Calu3 (cell line): Measurements from ENCODE around the gene NOL9. TPM values are rescaled to one million over a fixed set of nuclear protein-coding genes. Genes with fewer than 3 reads are reported as not detected.

Source experiments
- BruUV-seq: library from RNA; stranded (reverse); fragments of 400-500 nt; replicated peaks from 2 replicates; lab custom pipeline; 2021; lab: Mats Ljungman, UMichigan
- CTCF ChIA-PET: fragments of 300-600 bp; sonication (Branson Sonifier 250); formaldehyde crosslinking; loops from one replicate; lab custom pipeline; 2022; ENCODE audit warnings: antibody characterized with exemption; lab: Charles Lee
- DNase-seq: peaks from one replicate; pipeline ENCODE4 v3.0.0; 2022
- H3K27ac Mint-ChIP-seq: one replicate; pipeline ENCODE4 v1.8.0; 2022; ENCODE audit warnings: mixed read lengths; ENCODE audit not compliant: unreplicated experiment
- H3K27me3 Mint-ChIP-seq: one replicate; pipeline ENCODE4 v1.8.0; 2022; ENCODE audit warnings: mixed read lengths; ENCODE audit not compliant: unreplicated experiment
- H3K36me3 Mint-ChIP-seq: one replicate; pipeline ENCODE4 v1.8.0; 2022; ENCODE audit warnings: mild to moderate bottlenecking, moderate library complexity, mixed read lengths; ENCODE audit not compliant: insufficient read depth, unreplicated experiment
- H3K4me1 Mint-ChIP-seq: one replicate; pipeline ENCODE4 v1.8.0; 2022; ENCODE audit warnings: mild to moderate bottlenecking, low read depth, mixed read lengths; ENCODE audit not compliant: unreplicated experiment
- H3K4me3 Mint-ChIP-seq: one replicate; pipeline ENCODE4 v1.8.0; 2022; ENCODE audit warnings: mild to moderate bottlenecking, low read depth, moderate library complexity, mixed read lengths; ENCODE audit not compliant: unreplicated experiment
- H3K9me3 Mint-ChIP-seq: one replicate; pipeline ENCODE4 v1.8.0; 2022; ENCODE audit warnings: low read depth, mixed read lengths; ENCODE audit not compliant: unreplicated experiment
- CTCF ChIP-seq: fragments of 200-600 bp; IDR thresholded peaks from one replicate; pipeline ENCODE4 v1.8.0; 2022; ENCODE audit warnings: antibody characterized with exemption; ENCODE audit not compliant: unreplicated experiment
- intact Hi-C: fragments of 100-400 bp; cut with micrococcal nuclease; formaldehyde crosslinking; loops from one replicate; pipeline ENCODE4 v1.10.0; 2022; ENCODE audit not compliant: unreplicated experiment
- total RNA-seq: library from RNA; stranded (reverse); gene quantifications from 2 replicates; pipeline ENCODE4 v1.2.3, GENCODE V29; 2022

The NOL9 gene
- total RNA-seq, 1 experiment from 2014 or later, result 30.4 TPM

- no TSS peak for BruUV-seq
- intact Hi-C loops, result no loop called here
- no peak overlapping the region for H3K4me3 Mint-ChIP-seq
- CTCF ChIA-PET, result no interaction called here
- H3K27me3 Mint-ChIP-seq, result no peaks in the 10 kb centered on the region
- no peak for TF ChIP-seq CTCF
- H3K36me3 Mint-ChIP-seq, result peaks cover 5% of the 10 kb centered on the region
- no peak overlapping the region for H3K27ac Mint-ChIP-seq
- H3K4me1 Mint-ChIP-seq, result no peaks in the 10 kb centered on the region
- no peaks in the 10 kb centered on the region for H3K9me3 Mint-ChIP-seq
- DNase-seq, result no peak
Measured at GRCh38 chr1:6588128-6588892, 34.0 kb upstream of the NOL9 start.

- BruUV-seq, result no TSS peak
- TF ChIP-seq CTCF, result no peak
- Mint-ChIP-seq H3K9me3 (no peaks in the 10 kb centered on the region), H3K27ac (no peak overlapping the region), H3K36me3 (peaks cover 11% of the 10 kb centered on the region), H3K4me3 (no peak overlapping the region), H3K27me3 (no peaks in the 10 kb centered on the region), H3K4me1 (no peaks in the 10 kb centered on the region)
- DNase-seq, result no peak
- intact Hi-C loops, result no loop called here
- CTCF ChIA-PET, result no interaction called here
Measured at GRCh38 chr1:6587261-6588005, 33.1 kb upstream of the NOL9 start.

DNA sequence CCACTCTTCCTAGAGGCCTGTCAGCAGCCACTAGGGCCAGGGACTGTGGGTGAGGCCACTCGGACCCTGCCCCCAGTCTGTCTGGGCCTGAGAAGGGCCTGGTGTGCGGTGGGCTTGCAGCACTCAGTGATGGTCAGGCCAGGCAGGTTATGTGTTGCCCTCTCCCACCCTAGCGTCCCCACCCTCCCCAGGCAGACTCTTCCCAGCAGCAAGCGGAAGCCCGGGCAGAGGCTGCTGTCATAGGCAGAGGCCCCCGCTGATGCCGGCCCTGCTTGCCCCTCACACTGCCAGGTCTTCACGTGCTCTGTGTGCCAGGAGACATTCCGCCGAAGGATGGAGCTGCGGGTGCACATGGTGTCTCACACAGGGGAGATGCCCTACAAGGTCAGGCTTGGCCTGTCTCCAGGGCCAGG, 32.1 kb upstream of the NOL9 start:
- H3K4me3 Mint-ChIP-seq, result no peak overlapping the region
- DNase-seq, result no peak
- intact Hi-C loops, result no loop called here
- H3K27me3 Mint-ChIP-seq, result no peaks in the 10 kb centered on the region
- H3K27ac Mint-ChIP-seq, result no peak overlapping the region
- H3K36me3 Mint-ChIP-seq, result peaks cover 18% of the 10 kb centered on the region
- BruUV-seq, result no TSS peak
- no peaks in the 10 kb centered on the region for H3K4me1 Mint-ChIP-seq
- no peaks in the 10 kb centered on the region for H3K9me3 Mint-ChIP-seq
- TF ChIP-seq CTCF, result no peak
- CTCF ChIA-PET, result interaction anchor here (0.7 kb wide), 1 partner anchor 32 kb away, joined by 4 read pairs; the partner anchor contains the start of gene NOL9

GRCh38 chr1:6585841-6586240, 31.5 kb upstream of the NOL9 start:
- CTCF ChIA-PET, result no interaction called here
- Mint-ChIP-seq H3K36me3 (peaks cover 23% of the 10 kb centered on the region), H3K27me3 (no peaks in the 10 kb centered on the region), H3K4me3 (no peak overlapping the region), H3K27ac (no peak overlapping the region), H3K4me1 (no peaks in the 10 kb centered on the region), H3K9me3 (no peaks in the 10 kb centered on the region)
- intact Hi-C loops, result no loop called here
- no peak for DNase-seq
- TF ChIP-seq CTCF, result no peak
- no TSS peak for BruUV-seq
